Measurements from ENCODE around the gene CREB5. TPM values are rescaled to one million over a fixed set of nuclear protein-coding genes. Genes with fewer than 3 reads are reported as not detected.

The CREB5 gene
- total RNA-seq, 1 experiment from 2014 or later, result 0.49 TPM

DNA sequence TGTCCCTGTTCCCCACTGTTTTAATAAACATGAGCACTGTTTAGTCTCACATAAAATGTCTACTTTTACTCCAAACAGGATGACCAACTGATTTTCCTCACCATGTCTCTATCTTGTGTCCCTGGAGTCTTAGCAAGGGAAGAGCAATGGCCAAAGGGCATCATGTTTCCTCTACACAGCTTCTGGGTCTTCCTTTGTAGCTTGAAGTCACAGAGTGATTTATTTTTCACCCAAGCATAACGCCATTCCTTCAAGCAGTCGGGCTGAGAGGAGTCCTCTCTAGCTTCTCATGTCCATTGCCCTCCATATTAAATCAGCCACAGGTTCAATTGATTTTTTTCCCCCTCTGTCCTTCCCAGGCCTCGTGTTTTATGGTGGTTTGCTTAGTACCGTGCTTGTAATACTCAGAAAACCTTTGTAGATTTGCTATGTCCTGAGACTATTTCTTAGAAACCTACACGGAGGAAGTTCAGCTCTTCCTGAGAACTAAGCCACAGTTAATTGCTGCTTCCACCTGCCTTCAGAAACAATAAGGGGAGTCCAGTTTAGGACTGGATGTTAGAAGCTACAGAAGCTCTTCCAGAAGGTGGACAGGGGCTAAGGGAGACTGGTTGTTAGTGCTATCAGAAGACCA is 178.8 kb downstream of the CREB5 start:
- intact Hi-C loops (cut with micrococcal nuclease), result no loop called here
- Histone ChIP-seq H3K9me3 (ENCODE audit: control insufficient read depth in 1 of 2, insufficient read depth in 1 of 2, low read depth in 1 of 2, low read length in 2 of 2) (no peaks in the 10 kb centered on the region), H3K9me2 (ENCODE audit: insufficient read depth) (no peaks in the 10 kb centered on the region), H4K20me1 (ENCODE audit: insufficient read depth) (no peaks in the 10 kb centered on the region), H3K36me3 (ENCODE audit: control insufficient read depth in 1 of 2, insufficient read depth in 2 of 2, low read length in 2 of 2) (no peaks in the 10 kb centered on the region), H3K27ac (ENCODE audit: low read depth, low read length) (no peak overlapping the region), H3K27me3 (ENCODE audit: insufficient read depth, low read length) (peaks cover 7% of the 10 kb centered on the region; the same call in 1 of the 2 replicates), H2AFZ (ENCODE audit: low read depth, low read length, poor library complexity, severe bottlenecking) (no peak overlapping the region), H3K4me3 (replicated peaks in 1 of 2; ENCODE audit: low read depth in 1 of 2, low read length in 2 of 2) (no peak overlapping the region), H3K79me2 (ENCODE audit: insufficient read depth, low read length) (no peaks in the 10 kb centered on the region), H3K4me2 (ENCODE audit: low read length) (no peak overlapping the region), H3K9ac (ENCODE audit: low read length) (no peak overlapping the region), H3K4me1 (ENCODE audit: control insufficient read depth in 1 of 2, insufficient read depth in 2 of 2, low read length in 2 of 2) (0 out of 4 replicates have a peak, but pooled peaks cover 2 to 4% of the 10 kb centered on the region in 2 experiments)
- ChIA-PET POLR2A (no interaction called here), CTCF (no interaction called here), RAD21 (ENCODE audit: low non-redundant PET in 1 of 2, low total read pairs in 2 of 2, uncharacterized antibody in 2 of 2, unreplicated experiment in 2 of 2) (no interaction called here)
- TF ChIP-seq, protein P1, sequence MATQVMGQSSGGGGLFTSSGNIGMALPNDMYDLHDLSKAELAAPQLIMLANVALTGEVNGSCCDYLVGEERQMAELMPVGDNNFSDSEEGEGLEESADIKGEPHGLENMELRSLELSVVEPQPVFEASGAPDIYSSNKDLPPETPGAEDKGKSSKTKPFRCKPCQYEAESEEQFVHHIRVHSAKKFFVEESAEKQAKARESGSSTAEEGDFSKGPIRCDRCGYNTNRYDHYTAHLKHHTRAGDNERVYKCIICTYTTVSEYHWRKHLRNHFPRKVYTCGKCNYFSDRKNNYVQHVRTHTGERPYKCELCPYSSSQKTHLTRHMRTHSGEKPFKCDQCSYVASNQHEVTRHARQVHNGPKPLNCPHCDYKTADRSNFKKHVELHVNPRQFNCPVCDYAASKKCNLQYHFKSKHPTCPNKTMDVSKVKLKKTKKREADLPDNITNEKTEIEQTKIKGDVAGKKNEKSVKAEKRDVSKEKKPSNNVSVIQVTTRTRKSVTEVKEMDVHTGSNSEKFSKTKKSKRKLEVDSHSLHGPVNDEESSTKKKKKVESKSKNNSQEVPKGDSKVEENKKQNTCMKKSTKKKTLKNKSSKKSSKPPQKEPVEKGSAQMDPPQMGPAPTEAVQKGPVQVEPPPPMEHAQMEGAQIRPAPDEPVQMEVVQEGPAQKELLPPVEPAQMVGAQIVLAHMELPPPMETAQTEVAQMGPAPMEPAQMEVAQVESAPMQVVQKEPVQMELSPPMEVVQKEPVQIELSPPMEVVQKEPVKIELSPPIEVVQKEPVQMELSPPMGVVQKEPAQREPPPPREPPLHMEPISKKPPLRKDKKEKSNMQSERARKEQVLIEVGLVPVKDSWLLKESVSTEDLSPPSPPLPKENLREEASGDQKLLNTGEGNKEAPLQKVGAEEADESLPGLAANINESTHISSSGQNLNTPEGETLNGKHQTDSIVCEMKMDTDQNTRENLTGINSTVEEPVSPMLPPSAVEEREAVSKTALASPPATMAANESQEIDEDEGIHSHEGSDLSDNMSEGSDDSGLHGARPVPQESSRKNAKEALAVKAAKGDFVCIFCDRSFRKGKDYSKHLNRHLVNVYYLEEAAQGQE (IDR thresholded peaks at IDR 0.05; ENCODE audit: low read depth), result no peak
- no peak for TF ChIP-seq RAD21 (IDR thresholded peaks at IDR 0.05; ENCODE audit: low read depth)
- TF ChIP-seq EZH2phosphoT487 (IDR thresholded peaks at IDR 0.05; ENCODE audit: borderline replicate concordance), result no peak
- TF ChIP-seq ELF1 (IDR thresholded peaks at IDR 0.05; ENCODE audit: borderline replicate concordance, low read depth), result no peak
- TF ChIP-seq TCF7L2 (IDR thresholded peaks at IDR 0.05; ENCODE audit: borderline replicate concordance, extremely low read depth, insufficient read depth, insufficient read length), result no peak
- TF ChIP-seq FOSL1 (IDR thresholded peaks at IDR 0.05; ENCODE audit: low read depth), result no peak
- no peak for TF ChIP-seq CBX3 (IDR thresholded peaks at IDR 0.05; ENCODE audit: low read depth)
- no peak for TF ChIP-seq JUND (IDR thresholded peaks at IDR 0.05)
- TF ChIP-seq ZNF274 (IDR thresholded peaks at IDR 0.05; ENCODE audit: low read depth, low read length), result no peak
- TF ChIP-seq, protein P2, sequence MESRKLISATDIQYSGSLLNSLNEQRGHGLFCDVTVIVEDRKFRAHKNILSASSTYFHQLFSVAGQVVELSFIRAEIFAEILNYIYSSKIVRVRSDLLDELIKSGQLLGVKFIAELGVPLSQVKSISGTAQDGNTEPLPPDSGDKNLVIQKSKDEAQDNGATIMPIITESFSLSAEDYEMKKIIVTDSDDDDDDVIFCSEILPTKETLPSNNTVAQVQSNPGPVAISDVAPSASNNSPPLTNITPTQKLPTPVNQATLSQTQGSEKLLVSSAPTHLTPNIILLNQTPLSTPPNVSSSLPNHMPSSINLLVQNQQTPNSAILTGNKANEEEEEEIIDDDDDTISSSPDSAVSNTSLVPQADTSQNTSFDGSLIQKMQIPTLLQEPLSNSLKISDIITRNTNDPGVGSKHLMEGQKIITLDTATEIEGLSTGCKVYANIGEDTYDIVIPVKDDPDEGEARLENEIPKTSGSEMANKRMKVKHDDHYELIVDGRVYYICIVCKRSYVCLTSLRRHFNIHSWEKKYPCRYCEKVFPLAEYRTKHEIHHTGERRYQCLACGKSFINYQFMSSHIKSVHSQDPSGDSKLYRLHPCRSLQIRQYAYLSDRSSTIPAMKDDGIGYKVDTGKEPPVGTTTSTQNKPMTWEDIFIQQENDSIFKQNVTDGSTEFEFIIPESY (IDR thresholded peaks at IDR 0.05; ENCODE audit: extremely low read depth, insufficient replicate concordance, low read length), result no peak
- no peak for TF ChIP-seq SRF (IDR thresholded peaks at IDR 0.05; ENCODE audit: low read depth)
- TF ChIP-seq, protein P3, sequence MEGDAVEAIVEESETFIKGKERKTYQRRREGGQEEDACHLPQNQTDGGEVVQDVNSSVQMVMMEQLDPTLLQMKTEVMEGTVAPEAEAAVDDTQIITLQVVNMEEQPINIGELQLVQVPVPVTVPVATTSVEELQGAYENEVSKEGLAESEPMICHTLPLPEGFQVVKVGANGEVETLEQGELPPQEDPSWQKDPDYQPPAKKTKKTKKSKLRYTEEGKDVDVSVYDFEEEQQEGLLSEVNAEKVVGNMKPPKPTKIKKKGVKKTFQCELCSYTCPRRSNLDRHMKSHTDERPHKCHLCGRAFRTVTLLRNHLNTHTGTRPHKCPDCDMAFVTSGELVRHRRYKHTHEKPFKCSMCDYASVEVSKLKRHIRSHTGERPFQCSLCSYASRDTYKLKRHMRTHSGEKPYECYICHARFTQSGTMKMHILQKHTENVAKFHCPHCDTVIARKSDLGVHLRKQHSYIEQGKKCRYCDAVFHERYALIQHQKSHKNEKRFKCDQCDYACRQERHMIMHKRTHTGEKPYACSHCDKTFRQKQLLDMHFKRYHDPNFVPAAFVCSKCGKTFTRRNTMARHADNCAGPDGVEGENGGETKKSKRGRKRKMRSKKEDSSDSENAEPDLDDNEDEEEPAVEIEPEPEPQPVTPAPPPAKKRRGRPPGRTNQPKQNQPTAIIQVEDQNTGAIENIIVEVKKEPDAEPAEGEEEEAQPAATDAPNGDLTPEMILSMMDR (IDR thresholded peaks at IDR 0.05 in 2 of 3, conservative IDR thresholded peaks at IDR 0.05 in 1 of 3; ENCODE audit: borderline replicate concordance in 1 of 3, insufficient read depth in 1 of 3, low read depth in 2 of 3, low read length in 2 of 3), result no peak
- no peak for TF ChIP-seq ZFX (IDR thresholded peaks at IDR 0.05)
- TF ChIP-seq, protein P4, sequence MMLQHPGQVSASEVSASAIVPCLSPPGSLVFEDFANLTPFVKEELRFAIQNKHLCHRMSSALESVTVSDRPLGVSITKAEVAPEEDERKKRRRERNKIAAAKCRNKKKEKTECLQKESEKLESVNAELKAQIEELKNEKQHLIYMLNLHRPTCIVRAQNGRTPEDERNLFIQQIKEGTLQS (IDR thresholded peaks at IDR 0.05), result no peak
- ATAC-seq, result no peak
- no TSS peak for BruUV-seq (replicated peaks)
- no peak for DNase-seq (ENCODE audit: low read depth, low spot score)
